Ecto neural progenitor cell (in vitro differentiated cells): ENCODE results near the gene CASP6.

Experiments
- DNase-seq: peaks from one replicate; pipeline ENCODE4 v3.0.0-alpha.2; 2018; ENCODE audit warnings: low spot score

Gene CASP6

GRCh38 chr4:109671350-109671749 lies 31.9 kb downstream of the CASP6 start:
- no peak for DNase-seq

- DNase-seq = no peak
Measured at GRCh38 chr4:109665783-109666485, 37.3 kb downstream of the CASP6 start.

GRCh38 chr4:109662771-109663170 lies 40.5 kb downstream of the CASP6 start:
- DNase-seq = no peak

GRCh38 chr4:109662116-109662515 lies 41.1 kb downstream of the CASP6 start:
- no peak for DNase-seq

- no peak for DNase-seq
Measured at GRCh38 chr4:109658871-109659410, 44.3 kb downstream of the CASP6 start.

- DNase-seq = no peak
Measured at GRCh38 chr4:109657854-109658418, 45.3 kb downstream of the CASP6 start.

GRCh38 chr4:109655396-109655795 lies 47.8 kb downstream of the CASP6 start:
- DNase-seq = no peak

- no peak for DNase-seq
Measured at GRCh38 chr4:109649872-109650271, 53.4 kb downstream of the CASP6 start.

- DNase-seq = no peak
Measured at GRCh38 chr4:109648997-109649575, 54.2 kb downstream of the CASP6 start.

- DNase-seq = no peak
Measured at GRCh38 chr4:109648266-109648996, 54.8 kb downstream of the CASP6 start.

- no peak for DNase-seq
Measured at GRCh38 chr4:109645874-109646710, 57.2 kb downstream of the CASP6 start.

GRCh38 chr4:109640644-109641043 lies 62.6 kb downstream of the CASP6 start:
- no peak for DNase-seq
